GM20431 (cell line): ENCODE results near the gene TFAM.
"Not testable (repeated sequence)": the region's sequence is repeated elsewhere in the genome, so short reads cannot be mapped to it uniquely, and the experiment has no call there.

Source experiments
- in situ Hi-C: fragments of 300-500 bp; cut with MseI, MboI; formaldehyde crosslinking; loops from one replicate; pipeline ENCODE4 v1.15.0; 2020; ENCODE audit warnings: low sequenced_read_pairs; ENCODE audit not compliant: unreplicated experiment

Gene TFAM

GRCh38 chr10:58371473-58371872 lies 13.7 kb upstream of the TFAM start:
- in situ Hi-C loops, result no loop called here

- in situ Hi-C loops, result no loop called here
These were observed 12.4 kb upstream of the TFAM start for GRCh38 chr10:58372607-58373441.

- in situ Hi-C loops, result no loop called here
These were observed 11.8 kb upstream of the TFAM start for GRCh38 chr10:58373442-58373827.

GRCh38 chr10:58382489-58382995 lies 2.7 kb upstream of the TFAM start:
- in situ Hi-C loops, result no loop called here

- in situ Hi-C loops, result no loop called here
These were observed 1.1 kb upstream of the TFAM start for GRCh38 chr10:58384095-58384494.

- in situ Hi-C loops, result no loop called here
These were observed 639 bp upstream of the TFAM start for GRCh38 chr10:58384544-58384998.

GRCh38 chr10:58385784-58386112 lies 538 bp downstream of the TFAM start:
- in situ Hi-C loops, result no loop called here

- in situ Hi-C loops, result no loop called here
These were observed 3.8 kb downstream of the TFAM start for GRCh38 chr10:58389024-58389423.

- in situ Hi-C loops, result no loop called here
These were observed 8.1 kb downstream of the TFAM start for GRCh38 chr10:58393317-58393716.

GRCh38 chr10:58394471-58394870 lies 9.3 kb downstream of the TFAM start:
- in situ Hi-C loops, result no loop called here

GRCh38 chr10:58396057-58396456 lies 10.8 kb downstream of the TFAM start:
- in situ Hi-C loops, result no loop called here

- in situ Hi-C loops, result no loop called here
These were observed 12.6 kb downstream of the TFAM start for GRCh38 chr10:58397830-58398229.

- in situ Hi-C loops, result no loop called here
These were observed 14.2 kb downstream of the TFAM start for GRCh38 chr10:58399410-58399809.

GRCh38 chr10:58400609-58401008 lies 15.4 kb downstream of the TFAM start:
- in situ Hi-C loops, result no loop called here

- in situ Hi-C loops, result no loop called here
These were observed 18.8 kb downstream of the TFAM start for GRCh38 chr10:58404001-58404400.

GRCh38 chr10:58409956-58410610 lies 24.9 kb downstream of the TFAM start:
- in situ Hi-C loops, result no loop called here

- in situ Hi-C loops, result no loop called here
These were observed 27.3 kb downstream of the TFAM start for GRCh38 chr10:58412502-58412961.

GRCh38 chr10:58414270-58415041 lies 29.2 kb downstream of the TFAM start:
- in situ Hi-C loops, result no loop called here

- in situ Hi-C loops, result no loop called here
These were observed 30.5 kb downstream of the TFAM start for GRCh38 chr10:58415757-58416156.

- in situ Hi-C loops, result not testable (repeated sequence)
These were observed 32.7 kb downstream of the TFAM start for GRCh38 chr10:58417902-58418301.

- in situ Hi-C loops, result no loop called here
These were observed 39.0 kb downstream of the TFAM start for GRCh38 chr10:58424176-58424575.
